Stimulated activated CD4-positive, alpha-beta T cell treated with anti-CD3 and anti-CD28 coated beads, Interleukin-1b, Interleukin-23, amount 100 ng/mL, for 48 hours (primary cell): ENCODE data around the gene STH.
A peak's percentile ranks its signal among the peaks of the same experiment; 100 is the strongest.
"Not testable (repeated sequence)": the region's sequence is repeated elsewhere in the genome, so short reads cannot be mapped to it uniquely, and the experiment has no call there.

ENCODE experiments used
- DNase-seq: peaks from one replicate; pipeline ENCODE4 v3.0.0-alpha.2; 2020

Gene STH

GRCh38 chr17:45986056-45986455, 13.0 kb upstream of the STH start:
- no peak for DNase-seq

GRCh38 chr17:45987706-45988105, 11.3 kb upstream of the STH start:
- DNase-seq: no peak

DNA sequence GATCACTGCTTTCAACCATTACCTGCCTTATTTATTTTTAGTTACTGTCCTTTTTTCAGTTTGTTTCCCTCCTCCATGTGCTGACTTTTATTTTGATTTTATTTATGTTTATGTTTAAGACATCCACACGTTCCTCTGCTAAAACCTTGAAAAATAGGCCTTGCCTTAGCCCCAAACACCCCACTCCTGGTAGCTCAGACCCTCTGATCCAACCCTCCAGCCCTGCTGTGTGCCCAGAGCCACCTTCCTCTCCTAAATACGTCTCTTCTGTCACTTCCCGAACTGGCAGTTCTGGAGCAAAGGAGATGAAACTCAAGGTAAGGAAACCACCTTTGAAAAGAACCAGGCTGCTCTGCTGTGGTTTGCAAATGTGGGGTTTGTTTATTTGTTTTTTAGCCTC, 9.3 kb upstream of the STH start:
- DNase-seq: no peak

GRCh38 chr17:45990886-45991285, 8.2 kb upstream of the STH start:
- no peak for DNase-seq

DNA sequence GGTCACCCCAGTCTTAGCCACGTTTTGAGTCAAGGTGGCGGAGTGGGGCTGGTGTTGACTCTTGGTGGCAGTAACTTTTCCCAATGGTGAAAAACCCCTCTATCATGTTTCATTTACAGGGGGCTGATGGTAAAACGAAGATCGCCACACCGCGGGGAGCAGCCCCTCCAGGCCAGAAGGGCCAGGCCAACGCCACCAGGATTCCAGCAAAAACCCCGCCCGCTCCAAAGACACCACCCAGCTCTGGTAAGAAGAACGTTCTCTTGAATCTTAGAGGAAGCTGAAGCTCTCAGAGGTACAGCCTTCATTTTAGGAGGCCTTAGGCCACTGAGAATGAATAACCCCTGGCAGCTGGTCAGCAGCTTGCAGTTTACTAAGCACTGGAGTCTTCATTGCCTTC, 7.7 kb upstream of the STH start:
- no peak for DNase-seq

DNA sequence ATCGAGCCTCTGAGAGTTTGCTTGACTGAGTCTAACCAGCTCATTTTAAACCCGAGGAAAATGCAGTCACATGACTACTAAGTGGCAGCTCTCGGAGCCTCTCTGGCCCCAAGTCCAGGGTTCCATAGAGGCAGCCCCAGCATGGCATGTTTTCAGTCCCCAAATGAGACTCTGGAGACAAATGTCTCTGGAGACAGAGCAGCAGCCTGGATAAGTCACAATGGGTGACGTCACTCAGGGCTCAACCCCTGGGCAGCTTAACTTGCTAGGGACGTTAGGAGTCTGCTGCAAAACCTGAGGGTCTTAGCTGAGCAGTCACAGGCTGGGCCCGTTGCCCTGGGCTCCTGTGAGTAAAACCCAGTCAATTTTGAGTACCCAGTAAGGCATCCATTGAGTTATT, 6.9 kb upstream of the STH start:
- no peak for DNase-seq

GRCh38 chr17:45992904-45993303, 6.1 kb upstream of the STH start:
- DNase-seq: no peak

DNA sequence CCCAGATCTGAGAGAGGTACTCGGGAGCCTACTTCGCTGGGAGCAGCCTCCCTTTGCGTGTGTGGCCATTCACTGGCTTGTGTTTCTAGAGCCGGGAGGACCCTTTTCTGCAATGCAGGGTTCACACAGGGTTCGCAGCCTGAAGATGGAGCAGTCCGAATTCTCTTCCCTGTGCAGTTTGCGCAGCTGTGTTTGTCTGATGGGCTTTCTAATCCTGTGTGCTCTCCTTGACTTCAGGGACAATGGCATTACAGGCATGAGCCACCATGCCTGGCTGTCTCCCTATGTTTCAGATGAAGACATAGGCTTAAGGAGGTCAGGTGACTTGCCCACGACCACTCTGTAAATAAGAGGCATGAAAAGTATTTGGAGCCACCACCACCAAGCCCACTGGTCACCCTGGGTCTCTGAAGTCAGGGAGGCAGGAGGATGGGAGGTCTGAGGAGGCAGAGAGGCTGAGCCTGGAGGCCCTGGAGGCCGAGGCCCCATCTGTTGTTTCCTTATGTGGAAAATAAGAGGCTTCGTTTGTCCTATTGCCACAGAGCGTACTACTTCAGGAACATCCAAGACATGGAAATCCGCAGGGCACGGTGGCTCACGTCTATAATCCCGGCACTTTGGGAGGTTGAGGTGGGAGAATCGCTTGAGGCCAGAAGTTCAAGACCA, 5.0 kb upstream of the STH start:
- DNase-seq: no peak

GRCh38 chr17:45994987-45995386, 4.1 kb upstream of the STH start:
- no peak for DNase-seq

DNA sequence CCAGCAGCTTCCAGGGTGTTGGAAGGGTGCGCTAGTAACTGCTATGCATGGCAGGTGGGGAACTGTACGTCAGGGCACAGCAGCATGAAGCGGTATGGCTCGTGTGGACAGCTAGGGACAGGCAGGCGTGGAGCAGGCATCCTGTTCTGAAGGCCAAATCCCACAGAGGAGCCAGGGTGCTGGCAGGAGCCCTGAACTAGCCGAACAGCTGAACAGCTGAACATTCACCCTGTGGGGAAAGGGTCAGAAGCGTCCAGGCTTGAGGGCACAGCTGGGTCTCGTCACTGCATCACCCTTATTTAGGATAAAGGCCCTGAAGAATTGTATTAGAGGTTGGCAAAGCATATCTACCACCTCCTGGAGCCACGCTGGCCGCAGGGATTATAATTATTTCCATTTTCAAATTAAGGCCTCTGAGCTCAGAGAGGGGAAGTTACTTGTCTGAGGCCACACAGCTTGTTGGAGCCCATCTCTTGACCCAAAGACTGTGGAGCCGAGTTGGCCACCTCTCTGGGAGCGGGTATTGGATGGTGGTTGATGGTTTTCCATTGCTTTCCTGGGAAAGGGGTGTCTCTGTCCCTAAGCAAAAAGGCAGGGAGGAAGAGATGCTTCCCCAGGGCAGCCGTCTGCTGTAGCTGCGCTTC, 3.3 kb upstream of the STH start:
- DNase-seq: no peak

DNA sequence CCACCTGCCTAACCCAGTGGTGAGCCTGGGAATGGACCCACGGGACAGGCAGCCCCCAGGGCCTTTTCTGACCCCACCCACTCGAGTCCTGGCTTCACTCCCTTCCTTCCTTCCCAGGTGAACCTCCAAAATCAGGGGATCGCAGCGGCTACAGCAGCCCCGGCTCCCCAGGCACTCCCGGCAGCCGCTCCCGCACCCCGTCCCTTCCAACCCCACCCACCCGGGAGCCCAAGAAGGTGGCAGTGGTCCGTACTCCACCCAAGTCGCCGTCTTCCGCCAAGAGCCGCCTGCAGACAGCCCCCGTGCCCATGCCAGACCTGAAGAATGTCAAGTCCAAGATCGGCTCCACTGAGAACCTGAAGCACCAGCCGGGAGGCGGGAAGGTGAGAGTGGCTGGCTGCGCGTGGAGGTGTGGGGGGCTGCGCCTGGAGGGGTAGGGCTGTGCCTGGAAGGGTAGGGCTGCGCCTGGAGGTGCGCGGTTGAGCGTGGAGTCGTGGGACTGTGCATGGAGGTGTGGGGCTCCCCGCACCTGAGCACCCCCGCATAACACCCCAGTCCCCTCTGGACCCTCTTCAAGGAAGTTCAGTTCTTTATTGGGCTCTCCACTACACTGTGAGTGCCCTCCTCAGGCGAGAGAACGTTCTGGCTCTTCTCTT, 2.6 kb upstream of the STH start:
- DNase-seq: no peak

- no peak for DNase-seq
Observed at GRCh38 chr17:45997166-45997565, 1.9 kb upstream of the STH start.

DNA sequence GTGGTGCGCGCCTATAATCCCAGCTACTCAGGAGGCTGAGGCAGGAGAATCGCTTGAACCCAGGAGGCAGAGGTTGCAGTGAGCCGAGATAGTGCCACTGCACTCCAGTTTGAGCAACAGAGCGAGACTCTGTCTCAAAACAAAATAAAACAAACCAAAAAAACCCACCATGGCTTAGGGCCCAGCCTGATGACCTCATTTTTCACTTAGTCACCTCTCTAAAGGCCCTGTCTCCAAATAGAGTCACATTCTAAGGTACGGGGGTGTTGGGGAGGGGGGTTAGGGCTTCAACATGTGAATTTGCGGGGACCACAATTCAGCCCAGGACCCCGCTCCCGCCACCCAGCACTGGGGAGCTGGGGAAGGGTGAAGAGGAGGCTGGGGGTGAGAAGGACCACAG, 1.4 kb upstream of the STH start:
- no peak for DNase-seq

GRCh38 chr17:45999900-46000290, 845 bp downstream of the STH start:
- no peak for DNase-seq

DNA sequence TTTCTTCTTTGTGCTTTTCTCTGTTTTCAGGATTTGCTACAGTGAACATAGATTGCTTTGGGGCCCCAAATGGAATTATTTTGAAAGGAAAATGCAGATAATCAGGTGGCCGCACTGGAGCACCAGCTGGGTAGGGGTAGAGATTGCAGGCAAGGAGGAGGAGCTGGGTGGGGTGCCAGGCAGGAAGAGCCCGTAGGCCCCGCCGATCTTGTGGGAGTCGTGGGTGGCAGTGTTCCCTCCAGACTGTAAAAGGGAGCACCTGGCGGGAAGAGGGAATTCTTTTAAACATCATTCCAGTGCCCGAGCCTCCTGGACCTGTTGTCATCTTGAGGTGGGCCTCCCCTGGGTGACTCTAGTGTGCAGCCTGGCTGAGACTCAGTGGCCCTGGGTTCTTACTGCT, 1.2 kb downstream of the STH start:
- DNase-seq: no peak

DNA sequence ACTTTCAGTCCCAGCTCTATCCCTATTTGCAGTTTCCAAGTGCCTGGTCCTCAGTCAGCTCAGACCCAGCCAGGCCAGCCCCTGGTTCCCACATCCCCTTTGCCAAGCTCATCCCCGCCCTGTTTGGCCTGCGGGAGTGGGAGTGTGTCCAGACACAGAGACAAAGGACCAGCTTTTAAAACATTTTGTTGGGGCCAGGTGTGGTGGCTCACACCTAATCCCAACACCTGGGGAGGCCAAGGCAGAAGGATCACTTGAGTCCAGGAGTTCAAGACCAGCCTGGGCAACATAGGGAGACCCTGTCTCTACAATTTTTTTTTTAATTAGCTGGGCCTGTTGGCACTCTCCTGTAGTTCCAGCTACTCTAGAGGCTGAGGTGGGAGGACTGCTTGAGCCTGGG, 1.7 kb downstream of the STH start:
- no peak for DNase-seq

- no peak for DNase-seq
Observed at GRCh38 chr17:46001390-46002310, 2.6 kb downstream of the STH start.

- DNase-seq: peak; percentile 69
Observed at GRCh38 chr17:46002311-46002972, 3.4 kb downstream of the STH start.

DNA sequence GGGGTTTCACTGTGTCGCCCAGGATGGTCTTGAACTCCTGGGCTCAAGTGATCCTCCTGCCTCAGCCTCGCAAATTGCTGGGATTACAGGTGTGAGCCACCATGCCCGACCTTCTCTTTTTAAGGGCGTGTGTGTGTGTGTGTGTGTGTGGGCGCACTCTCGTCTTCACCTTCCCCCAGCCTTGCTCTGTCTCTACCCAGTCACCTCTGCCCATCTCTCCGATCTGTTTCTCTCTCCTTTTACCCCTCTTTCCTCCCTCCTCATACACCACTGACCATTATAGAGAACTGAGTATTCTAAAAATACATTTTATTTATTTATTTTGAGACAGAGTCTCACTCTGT, 3.9 kb downstream of the STH start:
- DNase-seq: no peak

DNA sequence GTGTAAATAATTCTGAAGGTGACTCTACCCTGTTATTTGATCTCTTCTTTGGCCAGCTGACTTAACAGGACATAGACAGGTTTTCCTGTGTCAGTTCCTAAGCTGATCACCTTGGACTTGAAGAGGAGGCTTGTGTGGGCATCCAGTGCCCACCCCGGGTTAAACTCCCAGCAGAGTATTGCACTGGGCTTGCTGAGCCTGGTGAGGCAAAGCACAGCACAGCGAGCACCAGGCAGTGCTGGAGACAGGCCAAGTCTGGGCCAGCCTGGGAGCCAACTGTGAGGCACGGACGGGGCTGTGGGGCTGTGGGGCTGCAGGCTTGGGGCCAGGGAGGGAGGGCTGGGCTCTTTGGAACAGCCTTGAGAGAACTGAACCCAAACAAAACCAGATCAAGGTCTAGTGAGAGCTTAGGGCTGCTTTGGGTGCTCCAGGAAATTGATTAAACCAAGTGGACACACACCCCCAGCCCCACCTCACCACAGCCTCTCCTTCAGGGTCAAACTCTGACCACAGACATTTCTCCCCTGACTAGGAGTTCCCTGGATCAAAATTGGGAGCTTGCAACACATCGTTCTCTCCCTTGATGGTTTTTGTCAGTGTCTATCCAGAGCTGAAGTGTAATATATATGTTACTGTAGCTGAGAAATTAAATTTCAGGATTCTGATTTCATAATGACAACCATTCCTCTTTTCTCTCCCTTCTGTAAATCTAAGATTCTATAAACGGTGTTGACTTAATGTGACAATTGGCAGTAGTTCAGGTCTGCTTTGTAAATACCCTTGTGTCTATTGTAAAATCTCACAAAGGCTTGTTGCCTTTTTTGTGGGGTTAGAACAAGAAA, 5.1 kb downstream of the STH start:
- DNase-seq: no peak

GRCh38 chr17:46006082-46006481, 7.0 kb downstream of the STH start:
- DNase-seq: not testable (repeated sequence)

GRCh38 chr17:46007461-46007965, 8.5 kb downstream of the STH start:
- no peak for DNase-seq
